ENCODE results near the gene WDR7. TPM values are rescaled to one million over a fixed set of nuclear protein-coding genes. Genes with fewer than 3 reads are reported as not detected.
A peak's percentile ranks its signal among the peaks of the same experiment; 100 is the strongest.

WDR7 gene
- total and polyA plus RNA-seq, 2 of the 4 experiments (the other 2 are of a cell fraction): 3.7 to 23.3 TPM

- Histone ChIP-seq H3K9me3 (ENCODE audit: control insufficient read depth, insufficient read depth, low read length) (no peaks in the 10 kb centered on the region), H3K9ac (ENCODE audit: low read depth, low read length) (no peak overlapping the region), H3K56ac (ENCODE audit: extremely low read depth, insufficient read depth, low read length) (no peak overlapping the region), H3K27ac (ENCODE audit: insufficient read depth, low read length) (no peak overlapping the region), H2BK15ac (ENCODE audit: low read depth, low read length) (no peak overlapping the region), H3K14ac (replicated peaks; ENCODE audit: low read depth, low read length) (no peak overlapping the region), H3K79me1 (ENCODE audit: low read depth in 1 of 2, low read length in 2 of 2) (no peaks in the 10 kb centered on the region), H3K18ac (ENCODE audit: low read depth, low read length) (no peak overlapping the region), H2AK5ac (ENCODE audit: low read depth, low read length) (peak overlapping the region; percentile 33; the same call in 1 of the 2 replicates), H2AK9ac (replicated peaks; ENCODE audit: low read depth, low read length, poor library complexity) (no peak overlapping the region), H2BK120ac (ENCODE audit: low read depth, low read length) (no peak overlapping the region), H3K27me3 (ENCODE audit: control insufficient read depth, insufficient read depth, low read length) (no peaks in the 10 kb centered on the region), H3K4me1 (ENCODE audit: control insufficient read depth, insufficient read depth, low read length) (no peaks in the 10 kb centered on the region), H4K20me1 (ENCODE audit: insufficient read depth, low read length) (no peaks in the 10 kb centered on the region), H2AFZ (replicated peaks; ENCODE audit: low read length, poor library complexity) (no peak overlapping the region), H3K23ac (ENCODE audit: low read depth, low read length) (no peak overlapping the region), H2BK5ac (ENCODE audit: low read depth, low read length, poor library complexity, severe bottlenecking) (no peak overlapping the region), H2BK20ac (ENCODE audit: low read depth, low read length) (no peak overlapping the region), H3K9me1 (ENCODE audit: insufficient read depth, low read length) (no peaks in the 10 kb centered on the region), H4K91ac (ENCODE audit: insufficient read depth, low read depth, low read length) (no peak overlapping the region), H3K4me3 (ENCODE audit: insufficient read depth, low read depth, low read length) (no peak overlapping the region), H3K36me3 (ENCODE audit: control insufficient read depth, insufficient read depth, low read length) (no peaks in the 10 kb centered on the region), H4K8ac (ENCODE audit: low read depth in 2 of 2, low read length in 2 of 2) (no peak overlapping the region), H3K4ac (ENCODE audit: low read depth, low read length) (no peak overlapping the region), H4K5ac (ENCODE audit: low read depth, low read length) (no peak overlapping the region), H3K4me2 (ENCODE audit: low read depth, low read length) (no peak overlapping the region)
- ChIA-PET CTCF (interaction anchor here (0.6 kb wide), 1 partner anchor 10 kb away, joined by 5 read pairs; no protein-coding TSS in a partner anchor), POLR2A (ENCODE audit: unreplicated experiment) (no interaction called here)
- intact Hi-C loops (cut with micrococcal nuclease) (no loop called here), dilution Hi-C loops (cut with HindIII; ENCODE audit: low sequenced_read_pairs, unreplicated experiment) (no loop called here), in situ Hi-C loops (cut with MboI; ENCODE audit: low sequenced_read_pairs) (no loop called here)
- no TSS peak for BruUV-seq (replicated peaks)
- WGBS, 2 experiments (ENCODE audit: extremely low coverage in 2 of 2, insufficient read length in 1 of 2): 30% methylated on average over 2 of the region's 2 CpGs; no CpG with 5 or more reads in 1 of the 2 experiments
- ATAC-seq (ENCODE audit: low read depth): no peak
- DNase-seq: no peak
- TF ChIP-seq FOS (IDR thresholded peaks at IDR 0.05; ENCODE audit: low read depth, low read length) (no peak), POLR2A (IDR thresholded peaks at IDR 0.05; ENCODE audit: low read depth, low read length) (no peak), MAFK (IDR thresholded peaks at IDR 0.05; ENCODE audit: low read depth, low read length) (no peak)
Measured at GRCh38 chr18:56807901-56808300, 156.7 kb downstream of the WDR7 start.
